OCI-LY7 (cell line): ENCODE measurements around the gene GLRX5.

Experiments used
- CTCF ChIP-seq: fragments of 200-600 bp; sonication (generic); conservative IDR thresholded peaks from 2 replicates; pipeline ENCODE4 v1.5.1; 2014; ENCODE audit warnings: mild to moderate bottlenecking, antibody characterized with exemption, low read length, moderate library complexity, mixed read lengths
- EZH2phosphoT487 ChIP-seq: fragments of 200-600 bp; sonication (generic); IDR thresholded peaks from 2 replicates; pipeline ENCODE4 v1.6.1; 2018; ENCODE audit warnings: low read depth, borderline replicate concordance, mild to moderate bottlenecking, mixed run types, antibody characterized with exemption, low read length, moderate library complexity, mixed read lengths

- TF ChIP-seq CTCF (no peak), EZH2phosphoT487 (no peak)
Observed at GRCh38 chr14:95513291-95513690, 21.6 kb upstream of the GLRX5 start.
